Panc1 (cell line): ENCODE data around the gene MEGF11. TPM values are rescaled to one million over a fixed set of nuclear protein-coding genes. Genes with fewer than 3 reads are reported as not detected.

Source experiments
- ATAC-seq: fragments of 200-7000 bp; cut with Tn5 transposase; 2 replicates; pipeline ENCODE4 v1.9.1; 2020; ENCODE audit warnings: mild to moderate bottlenecking, moderate library complexity
- BruUV-seq: library from RNA; stranded (reverse); fragments of 400-500 nt; replicated peaks from 2 replicates; lab custom pipeline; 2021; lab: Mats Ljungman, UMichigan
- CTCF ChIA-PET: fragments of 300-600 bp; sonication (Branson Sonifier 250); formaldehyde crosslinking; loops from one replicate; lab custom pipeline; 2022; ENCODE audit warnings: antibody characterized with exemption; lab: Charles Lee
- POLR2A ChIA-PET: fragments of 300-600 bp; sonication (Branson Sonifier 250); formaldehyde crosslinking; loops from one replicate; lab custom pipeline; 2022; ENCODE audit warnings: antibody characterized with exemption; lab: Charles Lee
- DNase-seq: peaks from one replicate; pipeline ENCODE4 v3.0.0-alpha.2; 2010; ENCODE audit warnings: low read depth, low spot score
- H3K27ac ChIP-seq: 2 replicates; pipeline ENCODE4 v1.5.1; 2011; ENCODE audit warnings: mild to moderate bottlenecking, low read length, inconsistent platforms
- H3K27me3 ChIP-seq: fragments of 200-500 bp; sonication (Bioruptor generic); 2 replicates; pipeline ENCODE4 v1.6.0; 2014; ENCODE audit warnings: low read length, inconsistent platforms; ENCODE audit not compliant: control insufficient read depth, insufficient read depth
- H3K36me3 ChIP-seq: fragments of 200-500 bp; sonication (Bioruptor generic); 2 replicates; pipeline ENCODE4 v1.5.1; 2014; ENCODE audit warnings: inconsistent platforms, mild to moderate bottlenecking, low read length, moderate library complexity; ENCODE audit not compliant: control insufficient read depth, insufficient read depth
- H3K4me1 ChIP-seq: 2 replicates; pipeline ENCODE4 v1.5.1; 2011; ENCODE audit warnings: inconsistent platforms, mild to moderate bottlenecking, low read length, moderate library complexity; ENCODE audit not compliant: control insufficient read depth, insufficient read depth
- H3K4me3 ChIP-seq, 2 experiments: 2 replicates each; pipeline ENCODE4 v1.5.1; 2011 to 2012; ENCODE audit warnings: low read depth in 2 of 2, low read length in 2 of 2, mild to moderate bottlenecking in 2 of 2, inconsistent platforms in 1 of 2, moderate library complexity in 1 of 2
- H3K9me3 ChIP-seq: fragments of 200-500 bp; sonication (Bioruptor generic); 2 replicates; pipeline ENCODE4 v1.5.1; 2014; ENCODE audit warnings: low read depth, mild to moderate bottlenecking, inconsistent platforms, low read length, moderate library complexity; ENCODE audit not compliant: control insufficient read depth, insufficient read depth
- POLR2AphosphoS5 ChIP-seq: IDR thresholded peaks from 2 replicates; pipeline ENCODE4 v1.6.1; 2012; ENCODE audit warnings: mild to moderate bottlenecking, low read depth, low read length, moderate library complexity
- SIN3A ChIP-seq: IDR thresholded peaks from 2 replicates; pipeline ENCODE4 v1.6.1; 2012; ENCODE audit warnings: low read depth, mild to moderate bottlenecking, low read length, moderate library complexity, borderline replicate concordance; ENCODE audit not compliant: insufficient read depth
- TCF7L2 ChIP-seq: IDR thresholded peaks from 2 replicates; pipeline ENCODE4 v1.6.1; 2011; ENCODE audit warnings: mild to moderate bottlenecking, low read depth, low read length, inconsistent platforms
- in situ Hi-C: cut with HindIII; loops from 2 replicates; pipeline ENCODE4 v1.10.0; 2016; ENCODE audit warnings: low sequenced_read_pairs, low pct_unique_long_range_greater_than_20kb
- intact Hi-C: fragments of 100-400 bp; cut with micrococcal nuclease; formaldehyde crosslinking; loops from one replicate; pipeline ENCODE4 v1.10.0; 2022; ENCODE audit not compliant: unreplicated experiment
- total RNA-seq: library from RNA; stranded (reverse); gene quantifications from one replicate; pipeline ENCODE4 v1.2.1, GENCODE V29; 2021; ENCODE audit not compliant: unreplicated experiment
- TF ChIP-seq, protein P1 (sequence below): fragments of 450-650 bp; IDR thresholded peaks from 2 replicates; pipeline ENCODE4 v1.5.1; 2017; ENCODE audit warnings: mild to moderate bottlenecking
- TF ChIP-seq, protein P2 (sequence below), 2 experiments: IDR thresholded peaks; 2 replicates each; pipeline ENCODE4 v1.6.1; 2011 to 2012; ENCODE audit warnings: low read depth in 2 of 2, control low read depth in 1 of 2, low read length in 1 of 2, mild to moderate bottlenecking in 1 of 2, moderate library complexity in 1 of 2; ENCODE audit not compliant: insufficient read depth in 1 of 2

The MEGF11 gene
- total RNA-seq, 1 experiment from 2014 or later, result 0.95 TPM

DNA sequence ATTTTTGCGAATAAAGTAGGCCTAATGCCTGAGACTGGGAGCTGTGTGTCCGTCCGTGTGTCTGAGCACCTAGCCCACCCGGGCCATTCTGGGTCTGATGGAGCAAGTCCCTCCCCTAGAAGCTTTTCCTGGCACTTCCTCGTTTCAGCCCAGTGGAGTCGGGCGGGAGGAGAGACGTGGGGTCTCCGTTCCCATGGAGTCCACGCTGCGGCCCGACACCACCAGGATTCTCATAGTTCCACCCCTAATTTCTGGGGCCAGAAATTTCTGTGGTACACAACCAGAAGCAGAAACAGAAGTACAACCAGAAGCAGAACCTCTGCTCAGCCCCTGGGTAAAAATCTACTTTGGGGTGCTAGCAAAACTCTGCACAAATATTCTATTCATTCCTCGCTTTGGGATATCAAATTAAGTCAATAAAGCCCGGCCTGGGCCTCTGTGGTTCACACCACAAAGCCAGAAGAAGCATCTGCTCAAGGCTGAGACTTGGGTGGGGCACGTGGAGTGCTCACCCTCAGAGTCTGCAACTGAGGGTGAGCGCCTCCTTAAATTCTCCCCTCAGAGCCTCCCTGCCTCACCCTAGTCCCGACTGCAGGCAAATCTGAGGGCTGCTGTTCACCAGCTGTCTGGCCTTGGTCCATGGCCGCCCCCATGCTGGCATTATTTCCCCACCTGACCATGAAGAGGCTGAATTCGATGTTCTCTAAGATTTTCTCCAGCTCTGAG lies 1.6 kb upstream of the MEGF11 start:
- BruUV-seq, result no TSS peak
- TF ChIP-seq, protein P1, sequence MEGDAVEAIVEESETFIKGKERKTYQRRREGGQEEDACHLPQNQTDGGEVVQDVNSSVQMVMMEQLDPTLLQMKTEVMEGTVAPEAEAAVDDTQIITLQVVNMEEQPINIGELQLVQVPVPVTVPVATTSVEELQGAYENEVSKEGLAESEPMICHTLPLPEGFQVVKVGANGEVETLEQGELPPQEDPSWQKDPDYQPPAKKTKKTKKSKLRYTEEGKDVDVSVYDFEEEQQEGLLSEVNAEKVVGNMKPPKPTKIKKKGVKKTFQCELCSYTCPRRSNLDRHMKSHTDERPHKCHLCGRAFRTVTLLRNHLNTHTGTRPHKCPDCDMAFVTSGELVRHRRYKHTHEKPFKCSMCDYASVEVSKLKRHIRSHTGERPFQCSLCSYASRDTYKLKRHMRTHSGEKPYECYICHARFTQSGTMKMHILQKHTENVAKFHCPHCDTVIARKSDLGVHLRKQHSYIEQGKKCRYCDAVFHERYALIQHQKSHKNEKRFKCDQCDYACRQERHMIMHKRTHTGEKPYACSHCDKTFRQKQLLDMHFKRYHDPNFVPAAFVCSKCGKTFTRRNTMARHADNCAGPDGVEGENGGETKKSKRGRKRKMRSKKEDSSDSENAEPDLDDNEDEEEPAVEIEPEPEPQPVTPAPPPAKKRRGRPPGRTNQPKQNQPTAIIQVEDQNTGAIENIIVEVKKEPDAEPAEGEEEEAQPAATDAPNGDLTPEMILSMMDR, result no peak
- TF ChIP-seq TCF7L2, result no peak
- TF ChIP-seq, protein P2, sequence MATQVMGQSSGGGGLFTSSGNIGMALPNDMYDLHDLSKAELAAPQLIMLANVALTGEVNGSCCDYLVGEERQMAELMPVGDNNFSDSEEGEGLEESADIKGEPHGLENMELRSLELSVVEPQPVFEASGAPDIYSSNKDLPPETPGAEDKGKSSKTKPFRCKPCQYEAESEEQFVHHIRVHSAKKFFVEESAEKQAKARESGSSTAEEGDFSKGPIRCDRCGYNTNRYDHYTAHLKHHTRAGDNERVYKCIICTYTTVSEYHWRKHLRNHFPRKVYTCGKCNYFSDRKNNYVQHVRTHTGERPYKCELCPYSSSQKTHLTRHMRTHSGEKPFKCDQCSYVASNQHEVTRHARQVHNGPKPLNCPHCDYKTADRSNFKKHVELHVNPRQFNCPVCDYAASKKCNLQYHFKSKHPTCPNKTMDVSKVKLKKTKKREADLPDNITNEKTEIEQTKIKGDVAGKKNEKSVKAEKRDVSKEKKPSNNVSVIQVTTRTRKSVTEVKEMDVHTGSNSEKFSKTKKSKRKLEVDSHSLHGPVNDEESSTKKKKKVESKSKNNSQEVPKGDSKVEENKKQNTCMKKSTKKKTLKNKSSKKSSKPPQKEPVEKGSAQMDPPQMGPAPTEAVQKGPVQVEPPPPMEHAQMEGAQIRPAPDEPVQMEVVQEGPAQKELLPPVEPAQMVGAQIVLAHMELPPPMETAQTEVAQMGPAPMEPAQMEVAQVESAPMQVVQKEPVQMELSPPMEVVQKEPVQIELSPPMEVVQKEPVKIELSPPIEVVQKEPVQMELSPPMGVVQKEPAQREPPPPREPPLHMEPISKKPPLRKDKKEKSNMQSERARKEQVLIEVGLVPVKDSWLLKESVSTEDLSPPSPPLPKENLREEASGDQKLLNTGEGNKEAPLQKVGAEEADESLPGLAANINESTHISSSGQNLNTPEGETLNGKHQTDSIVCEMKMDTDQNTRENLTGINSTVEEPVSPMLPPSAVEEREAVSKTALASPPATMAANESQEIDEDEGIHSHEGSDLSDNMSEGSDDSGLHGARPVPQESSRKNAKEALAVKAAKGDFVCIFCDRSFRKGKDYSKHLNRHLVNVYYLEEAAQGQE (IDR thresholded peaks at IDR 0.05; ENCODE audit: insufficient read depth in 1 of 2, low read depth in 2 of 2, low read length in 1 of 2), result no peak
- no peak for TF ChIP-seq POLR2AphosphoS5
- no peak for TF ChIP-seq SIN3A
- Histone ChIP-seq H3K36me3 (no peaks in the 10 kb centered on the region), H3K4me1 (peaks cover 5% of the 10 kb centered on the region; the same call in 1 of the 2 replicates), H3K4me3 (no peak overlapping the region), H3K27ac (no peak overlapping the region), H3K9me3 (no peaks in the 10 kb centered on the region), H3K27me3 (peaks cover 19% of the 10 kb centered on the region)
- ChIA-PET CTCF (no interaction called here), POLR2A (no interaction called here)
- DNase-seq (no peak), ATAC-seq (no peak)
- in situ Hi-C loops, result no loop called here
- intact Hi-C loops, result no loop called here

DNA sequence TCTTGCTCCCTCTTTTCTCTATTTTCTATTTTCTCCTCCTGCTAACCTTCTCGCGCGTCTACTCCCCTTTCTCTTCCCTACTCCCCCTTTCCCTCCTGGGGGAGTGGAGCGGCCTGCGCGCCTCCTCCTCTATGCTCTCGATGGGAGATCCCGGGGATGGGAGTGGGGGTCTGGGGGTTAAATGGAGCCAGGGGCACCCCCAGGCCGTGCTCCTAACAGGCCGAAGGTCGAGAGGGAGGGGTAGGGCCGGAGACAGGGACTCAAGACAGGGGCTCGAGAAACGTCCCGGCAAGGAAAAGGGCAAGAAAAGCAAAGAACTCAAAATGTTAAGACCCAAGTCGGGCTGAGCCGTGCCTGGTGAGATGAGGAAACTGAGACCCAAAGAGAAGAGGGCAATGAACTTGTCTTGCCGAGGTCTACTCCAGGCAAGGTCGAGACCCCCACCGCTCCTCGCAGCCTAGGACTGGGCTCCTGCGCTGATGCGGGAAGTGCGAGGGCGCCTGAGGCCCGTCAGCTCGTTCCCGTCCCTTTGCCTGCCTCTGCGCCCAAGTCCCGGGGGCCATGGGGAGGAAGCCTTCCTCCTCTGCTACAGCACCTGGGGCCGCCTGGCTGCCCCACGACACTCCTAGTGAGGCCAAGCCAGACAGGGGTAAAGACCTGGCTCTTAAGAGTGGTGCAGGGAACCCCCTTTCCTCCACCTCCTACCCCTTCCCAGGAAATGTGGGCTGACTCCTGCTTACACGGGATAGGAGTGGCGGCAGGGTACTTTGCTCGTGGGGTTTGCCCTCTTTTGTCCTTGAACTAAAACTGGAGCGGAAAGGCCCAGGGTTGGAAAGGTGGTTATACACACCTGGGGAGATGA lies 770 bp upstream of the MEGF11 start:
- Histone ChIP-seq H3K36me3 (no peaks in the 10 kb centered on the region), H3K27me3 (peaks cover 21% of the 10 kb centered on the region), H3K4me3 (peak overlapping the region; percentile 47 to 74; a peak in 3 of 4 replicates), H3K4me1 (peaks cover 5% of the 10 kb centered on the region; the same call in 1 of the 2 replicates), H3K27ac (no peak overlapping the region), H3K9me3 (no peaks in the 10 kb centered on the region)
- no peak for TF ChIP-seq TCF7L2
- TF ChIP-seq, protein P1, result no peak
- no peak for TF ChIP-seq SIN3A
- TF ChIP-seq POLR2AphosphoS5, result no peak
- TF ChIP-seq, protein P2 (IDR thresholded peaks at IDR 0.05; ENCODE audit: insufficient read depth in 1 of 2, low read depth in 2 of 2, low read length in 1 of 2), result no peak
- ATAC-seq, result no peak
- in situ Hi-C loops (no loop called here), intact Hi-C loops (no loop called here)
- DNase-seq, result no peak
- POLR2A ChIA-PET, result no interaction called here
- BruUV-seq, result no TSS peak
- CTCF ChIA-PET, result no interaction called here
